ENCODE results near the gene ITPRID1.

Gene ITPRID1

DNA sequence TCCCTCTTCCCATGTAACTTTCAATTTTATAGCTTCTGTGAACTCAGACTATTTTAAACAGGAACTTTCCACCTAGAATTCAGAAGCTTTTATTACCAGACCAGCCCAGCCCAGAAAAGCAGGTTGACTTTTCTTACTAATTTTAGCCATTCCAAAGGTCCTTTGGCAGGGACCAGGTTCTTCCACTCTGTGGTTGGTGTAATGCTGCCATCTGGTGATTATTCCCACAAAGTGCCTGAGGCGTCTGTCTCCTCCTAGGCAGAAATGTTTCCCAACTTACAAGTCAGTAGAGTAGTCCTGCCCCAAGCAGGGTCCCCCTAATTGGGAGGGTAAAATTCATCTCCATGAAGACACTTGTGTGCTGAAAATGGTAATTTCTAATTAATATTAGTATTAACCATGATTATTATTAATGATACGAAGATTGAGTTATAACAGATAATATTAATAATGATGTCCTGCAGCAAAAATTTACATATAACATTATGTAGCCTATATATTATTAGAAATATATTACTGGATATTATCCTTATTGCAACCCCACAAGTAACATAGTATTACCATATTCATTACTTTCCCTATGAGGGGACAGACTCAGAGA, 120.1 kb downstream of the ITPRID1 start:
- DNase-seq (ENCODE audit: low read depth): peak; percentile 17

DNA sequence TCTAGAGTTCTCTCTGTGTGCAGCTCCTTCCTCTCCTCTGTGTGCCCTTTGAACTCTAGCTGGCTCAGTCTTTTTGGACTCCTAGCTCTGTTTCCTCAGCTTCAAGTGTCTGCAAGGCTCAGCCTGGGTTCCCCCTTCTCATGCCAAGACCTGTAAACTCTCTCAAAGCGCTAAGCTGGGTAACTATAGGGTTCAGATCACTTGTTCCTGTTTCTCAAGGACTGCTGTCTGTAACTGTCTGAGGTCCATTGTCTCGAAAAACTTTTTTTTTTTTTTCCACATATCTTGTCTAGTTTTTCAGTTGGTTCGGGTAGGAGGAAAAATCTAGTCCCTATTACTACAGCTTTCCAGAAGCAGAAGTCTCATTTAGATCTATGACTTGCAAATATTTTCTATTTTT, 126.5 kb downstream of the ITPRID1 start:
- no peak for DNase-seq (ENCODE audit: low read depth)

GRCh38 chr7:31642681-31643115, 128.8 kb downstream of the ITPRID1 start:
- DNase-seq (ENCODE audit: low read depth): no peak

DNA sequence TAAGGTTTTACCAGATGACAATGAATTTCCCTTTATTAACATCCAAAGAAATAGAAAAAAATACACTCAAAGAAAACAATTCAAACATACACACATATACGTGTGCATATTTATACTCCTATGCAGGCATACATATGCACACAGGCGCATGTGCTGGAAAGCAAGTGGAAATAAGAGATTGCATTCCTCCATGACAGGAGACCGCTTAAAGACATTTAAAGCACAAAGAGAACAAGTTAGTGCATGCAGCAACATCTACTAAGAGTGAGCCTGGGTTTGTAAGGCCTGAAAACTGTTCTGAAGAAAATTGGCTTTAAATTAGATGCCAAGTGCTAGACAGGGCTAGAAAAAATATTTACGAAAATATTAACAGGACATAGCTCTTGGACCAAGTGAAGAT, 133.1 kb downstream of the ITPRID1 start:
- DNase-seq (ENCODE audit: low read depth): no peak

DNA sequence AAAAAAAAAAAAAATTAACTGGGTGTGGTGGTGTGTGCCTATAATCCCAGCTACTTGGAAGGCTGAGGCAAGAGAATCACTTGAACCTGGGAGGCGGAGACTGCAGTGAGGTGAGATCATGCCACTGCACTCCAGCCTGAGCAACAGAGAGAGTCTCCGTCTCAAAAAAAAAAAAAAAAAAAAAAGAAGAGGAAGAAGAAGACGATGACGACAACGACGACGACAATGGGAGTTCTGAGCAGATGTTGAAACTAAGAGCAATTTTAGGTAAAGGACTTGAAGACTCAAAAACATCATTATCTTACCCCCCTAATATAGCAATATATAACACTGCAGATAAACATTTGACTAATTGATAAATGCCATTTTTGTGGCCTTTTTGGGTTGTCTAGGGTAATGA, 133.6 kb downstream of the ITPRID1 start:
- no peak for DNase-seq (ENCODE audit: low read depth)

- DNase-seq (ENCODE audit: low read depth): no peak
Measured at GRCh38 chr7:31648288-31648687, 134.4 kb downstream of the ITPRID1 start.

DNA sequence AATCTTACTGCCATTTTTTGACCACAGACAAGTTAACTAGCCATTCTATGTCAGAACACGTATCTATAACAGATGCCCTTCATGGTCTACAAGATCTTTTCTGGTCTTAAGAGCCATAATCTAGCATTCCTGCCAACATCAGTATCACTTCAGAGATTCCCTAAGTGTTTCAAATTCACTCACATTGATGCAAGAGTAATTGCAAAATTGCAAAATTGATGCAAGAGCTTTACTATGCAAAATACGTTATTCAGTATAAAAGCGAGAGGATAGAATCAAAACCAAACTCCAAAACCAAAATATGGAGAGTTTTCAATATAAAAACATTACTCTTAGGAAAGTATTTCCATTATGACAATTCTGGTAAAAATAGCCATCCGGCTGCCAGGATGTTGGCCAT, 135.0 kb downstream of the ITPRID1 start:
- no peak for DNase-seq (ENCODE audit: low read depth)

DNA sequence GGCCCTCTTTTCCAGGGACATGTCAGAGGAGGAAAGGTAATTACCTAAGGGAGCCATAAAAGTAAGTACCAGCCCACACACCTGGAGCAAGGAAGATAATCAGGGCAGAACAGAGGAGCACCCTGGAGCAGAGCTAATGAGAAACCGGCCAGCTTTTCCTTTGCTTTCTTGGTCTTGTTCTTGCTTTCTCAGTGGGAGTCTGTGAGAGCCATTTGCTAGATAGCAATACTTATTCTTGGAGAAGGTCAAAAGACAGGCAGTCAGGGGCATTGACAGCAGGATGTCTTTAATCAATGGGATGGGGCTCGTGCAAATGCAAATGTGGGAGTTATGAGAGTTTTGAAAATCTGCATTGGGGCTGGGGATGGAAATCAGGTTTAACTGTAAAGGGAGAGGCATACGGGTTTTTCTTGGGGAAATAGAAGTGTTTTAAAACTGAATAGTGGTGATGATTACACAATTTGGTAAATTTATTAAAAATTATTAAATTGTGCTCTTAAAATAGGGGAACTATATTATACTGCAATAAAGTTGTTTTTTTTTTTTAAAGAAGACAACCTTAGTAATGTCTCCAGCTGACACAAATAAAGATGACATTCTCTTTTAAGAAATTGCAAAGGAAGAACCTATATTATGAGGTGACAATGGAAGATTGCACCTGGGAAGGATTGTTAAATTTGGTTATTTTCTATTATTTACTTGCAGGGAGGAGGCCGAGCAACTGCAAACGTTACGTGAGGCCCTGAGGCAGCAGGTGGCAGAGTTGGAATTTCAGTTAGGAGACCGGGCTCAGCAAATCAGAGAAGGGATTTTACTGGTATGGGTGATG, 137.6 kb downstream of the ITPRID1 start:
- no peak for DNase-seq (ENCODE audit: low read depth)

DNA sequence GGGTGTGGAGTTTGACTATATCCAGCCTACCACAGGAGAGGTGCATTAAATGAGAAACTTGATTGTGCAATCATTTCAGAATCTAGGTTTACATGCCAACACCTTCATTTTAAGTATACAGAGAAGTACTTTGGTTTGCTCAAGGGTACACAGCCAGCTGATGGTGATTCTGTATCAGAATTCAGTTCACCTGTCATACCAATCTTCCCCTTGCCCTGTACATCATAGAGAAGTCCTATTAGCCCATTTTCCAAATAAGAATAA, 138.1 kb downstream of the ITPRID1 start:
- no peak for DNase-seq (ENCODE audit: low read depth)

GRCh38 chr7:31663072-31663471, 149.2 kb downstream of the ITPRID1 start:
- no peak for DNase-seq (ENCODE audit: low read depth)

GRCh38 chr7:31664890-31665289, 151.0 kb downstream of the ITPRID1 start:
- DNase-seq (ENCODE audit: low read depth): no peak

GRCh38 chr7:31665546-31665945, 151.7 kb downstream of the ITPRID1 start:
- no peak for DNase-seq (ENCODE audit: low read depth)

GRCh38 chr7:31669461-31669860, 155.6 kb downstream of the ITPRID1 start:
- DNase-seq (ENCODE audit: low read depth): no peak

GRCh38 chr7:31679574-31680305, 165.8 kb downstream of the ITPRID1 start:
- DNase-seq (ENCODE audit: low read depth): no peak

DNA sequence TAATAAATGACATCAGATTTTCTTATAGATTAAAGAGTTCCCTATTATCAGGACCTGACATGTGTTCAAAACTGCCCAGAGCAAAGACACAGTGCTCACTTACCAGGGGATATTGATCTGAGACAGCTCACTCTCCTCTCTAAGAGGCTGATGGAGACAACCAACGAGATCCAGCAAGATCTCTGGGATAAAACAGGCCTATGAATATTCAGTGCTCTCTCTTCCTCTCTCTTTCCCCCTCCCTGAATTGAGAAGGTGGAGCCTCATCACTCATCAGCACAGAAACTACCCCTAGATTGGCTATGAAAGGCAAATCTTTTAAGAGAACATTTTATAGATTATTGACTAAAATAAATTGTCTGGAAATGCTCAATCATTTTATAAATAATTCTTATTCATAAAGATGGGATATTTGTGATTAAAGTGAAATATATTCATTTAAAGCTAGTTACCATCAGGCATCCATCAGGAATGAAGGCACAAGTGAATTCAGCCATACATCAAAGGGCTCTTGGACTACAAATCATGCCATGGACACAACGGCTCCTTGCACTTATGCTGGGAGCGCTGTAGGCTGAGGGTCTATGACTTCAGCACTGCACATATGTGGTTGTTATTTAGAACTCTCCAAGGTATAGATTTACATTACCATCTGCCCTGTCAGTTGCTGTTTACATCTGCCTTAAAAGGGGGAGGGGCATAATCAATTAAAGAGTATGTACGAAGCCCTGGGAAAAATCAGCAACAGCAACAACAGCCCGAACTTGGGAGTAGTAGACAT, 169.7 kb downstream of the ITPRID1 start:
- no peak for DNase-seq (ENCODE audit: low read depth)

DNA sequence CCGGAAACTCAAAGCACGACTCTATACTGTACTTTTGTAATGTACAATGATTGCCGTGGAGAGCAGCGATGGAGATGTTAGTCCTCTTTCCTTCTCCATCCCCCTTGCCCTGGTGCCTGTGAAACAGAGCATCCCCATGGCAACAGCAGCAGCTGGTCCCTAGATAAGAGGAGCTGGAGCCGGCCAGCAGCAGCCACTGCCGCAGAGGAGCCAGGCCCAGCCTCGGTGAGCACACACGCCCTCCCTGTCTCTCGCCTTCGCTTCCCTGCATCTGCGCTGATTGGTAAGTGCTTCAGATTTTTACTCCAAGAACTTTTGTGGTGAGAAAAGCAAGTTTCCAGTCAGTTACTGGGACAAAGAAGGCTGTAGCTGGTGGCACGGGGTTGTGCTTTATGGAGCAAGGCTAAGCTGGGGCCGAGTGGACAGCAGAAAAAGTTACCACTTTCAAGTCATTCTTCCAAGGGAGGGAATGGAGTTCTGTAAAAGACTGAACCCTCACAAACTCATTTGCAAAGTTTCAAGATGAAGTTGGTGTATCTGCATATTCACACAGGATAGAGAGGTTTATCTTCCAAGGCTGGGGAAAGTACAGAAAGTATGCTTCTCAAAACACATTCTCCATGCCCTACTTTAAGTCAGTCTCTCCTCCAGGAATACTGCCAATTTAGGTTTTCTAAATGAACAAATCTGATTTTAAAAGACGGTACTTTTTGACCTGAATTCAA, 173.3 kb downstream of the ITPRID1 start, which contains the start of gene PPP1R17:
PPP1R17 (plus strand) TSS at position 192 of the 725 bp plus-strand sequence. CDS start 5,227 bp downstream, outside the sequence.
- no peak for DNase-seq (ENCODE audit: low read depth)

GRCh38 chr7:31688372-31688771, 174.5 kb downstream of the ITPRID1 start:
- no peak for DNase-seq (ENCODE audit: low read depth)

GRCh38 chr7:31688996-31689395, 175.1 kb downstream of the ITPRID1 start:
- no peak for DNase-seq (ENCODE audit: low read depth)

GRCh38 chr7:31690935-31691334, 177.0 kb downstream of the ITPRID1 start:
- no peak for DNase-seq (ENCODE audit: low read depth)

DNA sequence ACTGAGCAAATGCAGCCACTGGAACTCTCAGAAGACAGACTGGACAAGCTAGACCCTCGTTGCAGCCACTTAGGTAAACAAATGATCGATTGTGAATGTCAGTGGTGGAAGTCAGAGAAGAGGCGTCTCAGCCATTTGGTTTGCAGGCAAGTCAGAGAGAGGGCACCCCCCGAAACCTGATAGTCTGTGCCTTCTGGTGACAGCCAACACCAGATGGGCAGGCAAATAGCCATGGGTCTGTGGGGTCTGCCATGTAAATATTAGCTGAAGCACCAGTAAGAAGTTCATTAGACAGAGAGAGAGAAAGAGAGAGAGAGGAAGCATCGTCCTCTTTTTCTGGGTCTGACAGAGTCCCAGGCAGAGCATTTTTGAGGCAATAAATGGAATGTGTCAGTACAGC, 178.6 kb downstream of the ITPRID1 start:
- DNase-seq (ENCODE audit: low read depth): no peak

DNA sequence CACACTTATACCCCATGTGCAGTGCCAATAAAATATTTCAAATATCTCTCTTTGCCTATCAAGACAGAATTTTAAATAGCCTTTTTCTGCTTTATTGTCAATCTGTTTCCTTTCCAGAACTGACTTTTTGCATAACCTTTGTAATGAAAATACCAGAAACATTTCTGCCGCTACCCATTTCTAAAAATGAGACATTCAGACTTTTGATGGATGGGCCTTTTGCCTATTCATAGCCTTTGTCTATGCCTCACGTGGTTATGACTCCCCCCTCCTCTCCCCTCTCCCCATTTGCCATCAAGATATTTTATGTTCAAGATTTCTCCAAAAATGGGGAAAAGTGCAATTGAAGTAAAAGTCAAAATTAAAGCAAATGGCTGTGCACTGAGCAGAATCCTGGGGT, 179.0 kb downstream of the ITPRID1 start:
- DNase-seq (ENCODE audit: low read depth): no peak

Data from fibroblast of the conjunctiva (primary cell).